HG03025 (cell line): ENCODE measurements around the gene MOAP1.
A peak's percentile ranks its signal among the peaks of the same experiment; 100 is the strongest.
"Not testable (repeated sequence)": the region's sequence is repeated elsewhere in the genome, so short reads cannot be mapped to it uniquely, and the experiment has no call there.

ENCODE experiments used
- ATAC-seq: cut with Tn5 transposase; IDR thresholded peaks from one replicate; pipeline ENCODE4 v1.9.1; 2021; ENCODE audit warnings: mild to moderate bottlenecking, moderate library complexity; ENCODE audit not compliant: unreplicated experiment, low FRiP score

MOAP1 gene

DNA sequence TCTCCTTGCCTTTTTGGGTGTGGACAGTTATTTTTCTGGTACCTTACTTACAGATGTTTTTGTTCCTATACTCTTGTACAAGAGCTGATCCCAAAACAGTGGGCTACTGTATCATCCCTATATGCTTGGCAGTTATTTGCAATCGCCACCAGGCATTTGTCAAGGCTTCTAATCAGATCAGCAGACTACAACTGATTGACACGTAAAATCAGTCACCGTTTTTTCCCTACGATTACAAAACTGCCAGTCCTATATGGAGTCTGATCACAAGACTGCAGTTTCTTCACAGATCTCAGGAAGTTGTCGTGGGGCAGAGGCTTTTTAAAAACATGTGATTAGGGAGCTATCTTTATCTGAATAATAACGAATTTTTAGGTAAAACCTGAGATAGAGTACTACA is 1.8 kb upstream of the MOAP1 start:
- ATAC-seq: no peak

DNA sequence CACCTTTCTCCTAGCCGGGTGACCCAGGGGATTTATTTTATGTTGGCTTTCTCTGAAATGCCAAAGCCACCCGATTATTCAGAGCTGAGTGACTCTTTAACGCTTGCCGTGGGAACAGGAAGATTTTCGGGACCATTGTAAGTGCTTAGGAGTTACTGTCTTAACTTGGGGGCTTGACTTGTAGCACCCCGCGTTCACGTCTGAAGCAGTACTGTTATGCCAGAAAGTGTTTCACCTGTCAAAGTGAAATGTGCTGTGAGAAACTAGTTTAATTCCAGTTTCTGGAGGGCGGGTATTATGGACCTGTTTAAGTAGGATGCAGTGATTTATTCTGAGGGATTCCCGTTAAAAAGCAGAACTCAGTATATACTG is 638 bp upstream of the MOAP1 start:
- ATAC-seq: peak; percentile 11

DNA sequence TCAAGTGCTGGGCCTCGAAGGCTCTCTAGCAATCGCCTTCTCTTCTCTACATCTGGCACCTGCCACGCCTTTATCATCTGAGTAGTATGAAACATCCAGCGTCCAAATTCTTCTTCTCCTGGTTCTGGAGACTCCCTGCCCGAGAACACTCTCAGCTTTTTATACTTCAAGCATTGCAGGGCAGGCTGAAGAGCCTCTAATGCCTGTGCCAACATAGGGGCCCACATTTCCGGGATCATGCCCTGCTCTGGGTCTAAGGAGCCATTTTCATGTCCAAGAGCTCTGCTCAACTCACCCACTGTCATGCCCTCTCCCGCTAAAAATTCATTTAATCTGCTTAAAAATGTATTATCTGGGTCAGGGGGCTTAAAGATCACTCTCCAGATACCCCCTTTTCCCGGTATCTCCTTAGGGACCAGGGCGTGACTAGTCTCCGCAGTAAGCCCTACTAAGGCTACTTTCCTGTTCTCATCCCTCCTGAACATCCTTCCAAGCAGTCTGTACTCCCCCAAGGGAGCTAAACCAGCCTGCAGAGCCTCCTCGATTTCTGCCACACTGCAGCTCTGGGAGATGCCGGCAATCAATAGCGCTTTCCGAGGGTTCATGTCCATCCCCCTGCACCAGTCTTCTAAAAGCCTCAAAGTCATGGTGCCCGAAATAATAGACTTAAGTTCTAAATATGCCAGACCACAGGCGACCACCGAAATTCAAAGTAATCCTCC is 940 bp downstream of the MOAP1 start:
- no peak for ATAC-seq

DNA sequence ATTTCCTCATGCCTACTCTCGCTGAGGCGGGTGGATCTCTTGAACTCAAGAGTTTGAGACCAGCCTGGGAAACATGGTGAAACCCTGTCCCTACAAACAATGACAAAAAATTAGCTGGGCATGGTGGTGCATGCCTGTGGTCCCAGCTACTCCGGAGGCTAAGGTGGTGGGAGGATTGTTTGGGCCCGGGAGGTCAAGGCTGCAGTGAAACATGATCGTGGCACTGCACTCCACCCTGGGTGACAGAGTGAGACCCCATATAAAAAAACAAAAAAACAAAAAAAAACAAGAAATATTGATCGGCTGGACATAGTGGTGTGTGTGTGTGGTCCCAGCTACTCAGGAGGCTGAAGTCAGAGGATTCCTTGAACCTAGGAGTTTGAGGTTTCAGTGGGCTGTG is 9.2 kb downstream of the MOAP1 start:
- ATAC-seq: no peak

DNA sequence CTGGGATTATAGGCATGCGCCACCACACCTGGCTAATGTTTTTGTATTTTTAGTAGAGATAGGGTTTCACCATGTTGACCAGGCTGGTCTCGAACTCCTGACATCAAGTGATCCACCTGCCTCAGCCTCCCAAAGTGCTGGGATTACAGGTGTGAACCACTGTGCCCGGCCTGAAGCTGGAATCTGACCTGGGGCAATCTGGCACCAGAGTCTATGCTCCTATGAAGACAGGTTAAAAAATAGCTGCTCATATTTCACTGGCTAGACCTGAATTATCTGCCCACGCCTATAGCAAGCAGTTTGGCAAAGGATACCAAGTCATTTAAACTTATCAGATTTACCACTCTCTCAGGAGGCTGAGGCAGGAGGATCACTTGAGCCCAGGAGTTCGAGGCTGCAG is 10.0 kb downstream of the MOAP1 start:
- ATAC-seq: not testable (repeated sequence)

DNA sequence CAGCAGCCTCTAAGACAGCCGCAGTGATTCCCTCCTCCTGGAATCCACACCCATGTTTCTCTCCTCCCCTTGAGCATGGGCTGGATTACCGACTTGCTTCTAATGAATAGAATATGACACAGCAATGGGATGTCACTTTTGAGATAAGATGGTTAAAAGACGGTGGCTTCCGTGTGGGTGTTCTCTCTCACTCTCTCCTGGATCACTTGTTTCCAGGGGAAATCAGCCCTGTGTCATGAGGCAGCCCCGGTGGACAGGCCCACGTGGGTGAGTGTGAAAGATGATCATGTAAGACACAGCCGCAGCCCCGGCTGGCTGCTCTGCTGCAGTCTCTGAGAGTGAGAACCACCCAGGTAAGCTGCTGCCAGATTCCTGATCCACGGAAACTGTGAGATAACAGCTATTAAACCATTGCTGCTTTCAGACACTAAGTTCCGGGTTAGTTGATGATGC is 10.7 kb downstream of the MOAP1 start:
- no peak for ATAC-seq

DNA sequence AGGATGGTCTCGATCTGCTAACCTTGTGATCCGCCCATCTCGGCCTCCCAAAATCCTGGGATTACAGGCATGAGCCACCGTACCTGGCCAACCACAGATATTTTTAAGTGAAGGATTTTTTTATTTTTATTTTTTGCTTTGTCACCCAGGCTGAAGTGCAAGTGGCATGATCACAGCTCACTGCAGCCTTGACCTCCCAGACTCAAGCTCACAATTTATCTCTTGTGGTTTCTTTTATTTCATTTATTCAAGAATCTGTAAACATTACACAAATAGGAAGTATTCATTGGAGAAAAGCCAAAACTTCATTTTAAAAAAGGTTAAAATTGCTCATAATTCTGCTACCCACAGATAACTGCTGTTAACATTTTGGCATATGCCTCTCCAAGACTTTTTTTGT is 13.3 kb downstream of the MOAP1 start:
- ATAC-seq: no peak

DNA sequence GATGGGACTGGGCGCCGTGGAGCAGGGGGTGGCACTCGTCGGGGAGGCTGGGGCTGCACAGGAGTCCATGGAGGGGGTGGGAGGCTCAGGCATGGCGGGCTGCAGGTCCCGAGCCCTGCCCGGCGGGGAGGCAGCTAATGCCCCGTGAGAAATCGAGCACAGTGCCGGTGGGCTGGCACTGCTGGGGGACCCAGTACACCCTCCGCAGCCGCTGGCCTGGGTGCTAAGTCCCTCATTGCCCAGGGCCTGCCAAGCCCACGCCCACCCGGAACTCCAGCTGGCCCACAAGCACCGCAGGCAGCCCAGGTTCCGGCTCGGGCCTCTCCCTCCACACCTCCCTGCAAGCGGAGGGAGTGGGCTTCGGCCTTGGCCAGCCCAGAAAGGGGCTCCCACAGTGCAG is 14.6 kb downstream of the MOAP1 start:
- not testable (repeated sequence) for ATAC-seq

DNA sequence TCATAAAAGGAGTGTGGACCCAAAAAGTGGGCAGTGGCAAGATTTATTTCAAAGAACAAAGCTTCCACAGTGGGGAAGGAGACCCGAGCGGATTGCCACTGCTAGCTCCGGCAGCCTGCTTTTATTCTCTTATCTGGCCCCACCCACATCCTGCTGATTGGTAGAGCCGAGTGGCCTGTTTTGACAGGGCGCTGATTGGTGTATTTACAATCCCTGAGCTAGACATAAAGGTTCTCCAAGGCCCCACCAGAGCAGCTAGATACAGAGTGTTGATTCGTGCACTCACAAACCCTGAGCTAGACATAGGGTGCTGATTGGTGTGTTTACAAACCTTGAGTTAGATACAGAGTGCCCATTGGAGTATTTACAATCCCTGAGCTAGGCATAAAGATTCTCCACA is 15.1 kb downstream of the MOAP1 start:
- ATAC-seq: not testable (repeated sequence)

DNA sequence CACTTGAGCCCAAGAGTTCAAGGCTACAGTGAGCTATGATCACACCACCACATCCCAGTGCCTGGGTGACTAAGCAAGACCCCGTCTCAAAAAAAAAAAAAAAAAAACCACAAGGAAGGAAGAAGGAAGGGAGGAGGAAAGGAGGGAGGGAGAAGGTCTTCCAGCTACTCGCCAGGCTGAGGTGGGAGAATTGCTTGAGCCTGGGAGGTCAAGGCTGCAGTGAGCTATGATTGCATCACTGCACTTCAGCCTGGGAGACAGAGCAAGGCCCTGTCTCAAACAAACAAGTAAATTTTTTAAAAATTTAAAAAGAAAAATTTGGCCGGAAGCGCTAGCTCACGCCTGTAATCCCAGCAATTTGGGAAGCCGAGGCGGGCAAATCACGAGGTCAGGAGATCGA is 16.1 kb downstream of the MOAP1 start:
- ATAC-seq: not testable (repeated sequence)

DNA sequence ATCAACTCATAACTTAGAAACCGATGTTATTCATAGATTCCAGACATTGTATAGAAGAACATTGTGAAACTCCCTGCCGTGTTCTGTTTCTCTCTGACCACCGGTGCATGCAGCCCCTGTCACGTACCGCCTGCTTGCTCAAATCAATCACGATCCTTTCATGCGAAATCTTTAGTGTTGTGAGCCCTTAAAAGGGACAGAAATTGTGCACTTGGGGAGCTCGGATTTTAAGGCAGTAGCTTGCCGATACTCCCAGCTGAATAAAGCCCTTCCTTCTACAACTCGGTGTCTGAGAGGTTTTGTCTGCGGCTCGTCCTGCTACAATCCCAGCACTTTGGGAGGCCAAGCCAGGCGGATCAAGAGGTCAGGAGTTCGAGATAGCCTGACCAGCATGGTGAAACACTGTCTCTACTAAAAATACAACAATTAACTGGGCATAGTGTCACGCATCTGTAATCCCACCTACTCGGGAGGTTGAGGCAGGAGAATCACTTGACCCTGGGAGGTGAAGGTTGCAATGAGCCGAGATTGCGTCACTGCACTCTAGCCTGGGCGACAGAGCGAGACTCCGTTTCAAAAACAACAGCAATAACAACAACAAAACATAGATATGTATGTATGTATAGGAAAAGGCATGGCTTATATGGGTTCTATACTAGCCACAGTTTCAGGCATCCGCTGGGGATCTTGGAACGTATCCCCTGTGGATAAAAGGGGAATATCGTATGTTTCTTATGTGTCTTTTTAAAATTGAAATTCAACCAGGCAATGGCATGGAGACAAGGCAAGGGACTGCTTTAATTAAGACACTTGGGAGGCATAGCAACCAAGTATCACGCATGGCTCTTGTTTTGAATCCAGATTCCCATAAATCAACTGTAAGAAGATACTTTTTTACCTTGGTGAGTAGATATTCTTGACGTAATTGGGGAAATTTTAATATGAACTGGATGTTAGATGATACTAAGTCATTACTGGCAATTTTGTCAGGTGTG is 19.1 kb downstream of the MOAP1 start:
- ATAC-seq: not testable (repeated sequence)

DNA sequence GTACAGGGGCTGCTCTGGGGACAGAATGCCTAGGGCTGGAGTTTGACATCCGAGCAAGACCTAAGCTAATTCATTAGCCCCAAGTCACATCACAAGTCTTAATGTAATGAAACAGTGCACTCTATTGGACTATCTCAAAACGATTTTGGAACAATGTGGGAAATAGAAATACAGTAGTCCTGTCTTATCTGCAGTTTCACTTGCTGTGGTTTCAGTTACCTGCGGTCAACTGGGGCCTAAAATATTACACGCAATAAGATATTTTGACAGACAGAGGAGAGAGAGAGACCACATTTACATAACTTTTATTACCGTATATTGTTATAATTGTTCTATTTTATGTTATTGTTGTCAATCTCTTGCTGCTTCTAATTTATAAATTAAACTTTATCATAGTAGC is 21.1 kb downstream of the MOAP1 start:
- ATAC-seq: no peak

DNA sequence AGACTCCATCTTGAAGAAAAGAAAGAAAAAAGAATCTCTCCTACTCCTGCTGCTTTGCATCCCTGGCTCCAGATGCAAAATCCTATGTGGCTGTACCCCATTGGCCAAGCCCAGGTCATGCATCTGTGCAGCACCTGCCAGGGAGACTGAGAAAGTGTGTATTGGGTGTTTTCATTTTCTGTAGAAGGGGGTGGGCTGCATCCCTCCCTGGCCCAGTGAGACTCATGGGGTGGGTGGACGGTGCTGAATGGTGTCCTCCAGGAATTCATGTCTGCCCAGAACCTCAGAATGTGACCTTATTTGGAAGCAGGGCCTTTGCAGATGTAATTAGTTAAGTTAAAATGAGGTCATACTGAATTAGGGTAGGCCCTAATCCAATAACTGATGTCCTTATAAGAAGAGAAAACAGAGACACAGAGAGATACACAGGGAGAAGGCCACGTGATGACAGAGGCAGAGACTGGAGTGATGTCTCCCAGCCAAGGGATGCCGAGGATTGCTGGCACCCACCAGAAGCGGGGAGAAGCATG is 23.2 kb downstream of the MOAP1 start:
- no peak for ATAC-seq

DNA sequence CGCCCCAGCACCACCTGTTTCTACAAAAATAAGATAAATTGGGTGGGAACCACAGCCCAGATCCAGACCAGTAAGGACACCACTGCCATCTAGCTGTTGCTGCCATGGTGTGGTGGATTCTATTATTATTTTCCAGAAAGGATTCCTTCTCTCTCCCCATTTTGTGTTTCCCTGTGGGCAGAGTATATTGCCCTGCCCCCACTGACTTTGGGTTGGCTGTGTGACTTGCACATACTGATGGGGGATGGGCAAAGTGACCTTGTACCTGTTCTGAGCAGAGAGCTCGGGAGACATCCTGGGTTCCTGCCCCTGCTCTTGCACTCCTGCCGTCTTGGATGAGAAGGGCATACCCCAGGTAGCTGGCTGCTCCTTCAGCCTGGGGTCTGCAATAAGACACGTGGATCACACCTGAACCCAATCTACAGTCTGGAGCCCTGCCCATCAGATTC is 24.3 kb downstream of the MOAP1 start:
- ATAC-seq: no peak

DNA sequence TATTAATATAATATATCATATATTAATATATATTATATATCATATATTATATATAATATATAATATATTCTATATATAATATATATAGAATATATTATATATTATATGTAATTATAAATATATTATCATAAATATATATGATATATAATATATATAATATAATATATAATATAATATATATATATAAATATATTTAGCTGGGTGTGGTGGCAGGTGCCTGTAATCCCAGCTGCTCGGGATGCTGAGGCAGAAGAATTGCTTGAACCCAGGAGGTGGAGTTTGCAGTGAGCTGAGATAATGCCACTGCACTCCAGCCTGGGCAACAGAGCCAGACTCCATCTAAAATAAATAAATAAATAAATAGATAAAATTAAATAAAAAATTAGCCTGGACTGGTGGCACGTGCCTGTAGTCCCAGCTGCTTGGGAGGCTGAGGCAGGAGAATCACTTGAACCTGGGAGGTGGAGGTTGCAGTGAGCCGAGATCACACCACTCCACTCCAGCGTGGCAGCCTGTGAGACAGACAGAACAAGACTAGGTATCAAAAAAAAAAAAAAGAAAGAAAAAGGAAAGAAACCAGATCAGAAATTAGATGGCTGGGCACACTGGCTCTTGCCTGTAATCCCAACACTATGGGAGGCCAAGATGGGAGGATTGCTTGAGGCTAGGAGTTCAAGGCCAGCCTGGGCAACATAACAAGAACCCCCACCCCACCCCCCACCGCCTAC is 24.9 kb downstream of the MOAP1 start:
- ATAC-seq: not testable (repeated sequence)

DNA sequence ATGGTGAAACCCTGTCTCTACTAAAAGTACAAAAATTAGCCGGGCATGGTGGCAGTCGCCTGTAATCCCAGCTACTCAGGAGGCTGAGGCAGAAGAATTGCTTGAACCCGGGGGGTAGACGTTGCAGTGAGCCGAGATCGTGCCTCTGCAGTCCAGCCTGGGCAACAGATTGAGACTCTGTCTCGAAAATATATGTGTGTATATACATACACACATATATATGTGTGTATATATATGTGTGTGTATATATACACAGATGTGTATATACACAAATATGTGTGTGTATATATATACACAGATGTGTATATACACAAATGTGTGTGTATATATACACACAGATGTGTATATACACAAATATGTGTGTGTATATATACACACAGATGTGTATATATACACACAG is 26.3 kb downstream of the MOAP1 start:
- not testable (repeated sequence) for ATAC-seq

DNA sequence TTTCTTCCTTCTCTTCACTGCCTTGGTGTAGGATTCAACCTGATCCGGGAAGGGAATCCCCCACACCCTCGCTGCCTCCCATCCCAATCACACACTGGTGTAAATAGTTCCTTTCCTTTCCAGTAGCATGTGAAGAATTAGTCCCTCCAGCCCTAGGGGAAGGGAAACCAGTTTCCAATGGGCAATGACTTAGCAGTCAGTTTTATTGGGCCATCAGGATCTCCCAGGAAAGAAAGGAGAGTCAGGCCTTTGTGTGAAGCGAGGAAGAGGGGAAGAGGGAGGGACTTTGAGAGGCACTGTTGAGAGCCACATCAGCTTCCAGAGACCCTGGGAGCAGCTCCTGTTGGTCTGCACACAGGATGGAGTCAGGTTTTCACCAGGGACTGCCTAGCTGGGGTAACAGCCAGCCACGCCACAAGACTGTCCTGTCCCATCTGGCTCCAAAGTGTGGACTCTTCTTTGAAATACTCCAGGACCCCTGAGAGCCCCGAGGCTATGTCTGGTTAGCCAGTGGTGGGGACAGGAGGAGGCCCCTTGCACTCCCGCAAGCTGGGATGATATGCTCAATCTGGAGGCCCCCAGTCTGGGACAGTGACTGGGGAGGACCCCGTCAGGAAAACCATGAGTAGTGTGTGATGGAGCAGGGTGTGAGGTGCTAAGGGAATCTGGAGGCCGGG is 27.9 kb downstream of the MOAP1 start:
- no peak for ATAC-seq

DNA sequence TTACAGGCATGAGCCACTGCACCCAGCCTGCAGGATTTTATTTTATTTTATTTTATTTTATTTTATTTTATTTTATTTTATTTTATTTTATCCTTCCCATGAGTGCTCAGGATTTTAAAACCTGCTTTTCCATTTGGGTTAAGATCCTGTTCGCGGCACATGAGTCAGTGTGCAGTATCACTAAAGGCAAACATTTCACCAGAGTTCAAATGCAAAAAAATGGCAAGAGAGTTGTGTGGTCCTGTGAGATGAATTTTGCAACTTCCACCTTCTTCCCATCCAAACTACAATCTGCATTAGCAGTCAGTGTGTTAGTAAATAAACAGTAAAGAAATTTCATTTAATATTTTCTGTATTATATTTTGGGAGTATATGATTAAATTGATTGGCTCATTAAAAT is 29.0 kb downstream of the MOAP1 start:
- ATAC-seq: no peak

DNA sequence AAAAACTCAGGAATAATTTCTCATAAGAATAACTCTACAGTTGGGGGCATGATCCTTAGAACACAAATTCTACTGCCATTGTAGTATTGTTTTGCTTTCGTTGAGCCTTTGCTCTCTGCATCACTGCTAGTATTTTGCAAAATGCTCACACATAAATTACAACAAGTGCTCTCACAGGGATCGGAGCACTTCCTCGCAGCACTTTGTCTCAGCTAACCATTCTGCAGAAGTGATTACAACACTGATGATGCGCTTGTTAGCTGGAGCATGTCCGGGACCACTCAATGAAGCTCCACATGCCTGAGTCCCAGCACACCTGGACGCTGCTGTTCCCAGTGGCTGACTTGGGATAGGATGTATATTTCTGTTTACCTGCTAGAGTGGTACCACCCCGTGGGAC is 31.6 kb downstream of the MOAP1 start:
- ATAC-seq: no peak
